ENCODE results near the gene MPEG1. TPM values are rescaled to one million over a fixed set of nuclear protein-coding genes. Genes with fewer than 3 reads are reported as not detected.

MPEG1 gene
- total and polyA plus RNA-seq, 9 of the 15 experiments (the other 6 are each of a cell fraction or from before 2014, with no cell fraction given): 0.07 TPM; not detected in 8

GRCh38 chr11:59262177-59262818, 49.6 kb upstream of the MPEG1 start:
- no peak overlapping the region for H3K4me2 ChIP-seq (ENCODE audit: insufficient read depth, low read length)
- intact Hi-C loops (cut with micrococcal nuclease) (no loop called here), in situ Hi-C loops (cut with MboI) (no loop called here)
- no peak overlapping the region for H2AFZ ChIP-seq (ENCODE audit: low read depth, low read length)
- POLR2A ChIA-PET: no interaction called here
- TF ChIP-seq ESRRA (IDR thresholded peaks at IDR 0.05; ENCODE audit: borderline replicate concordance, low read depth): no peak
- peak; percentile 91 for TF ChIP-seq ZNF24 (IDR thresholded peaks at IDR 0.05)
- TF ChIP-seq PRDM10 (IDR thresholded peaks at IDR 0.05; ENCODE audit: partially characterized antibody): no peak
- no peak overlapping the region for H3K9ac ChIP-seq (ENCODE audit: insufficient read depth in 1 of 2, low read depth in 2 of 2, low read length in 2 of 2)
- no peaks in the 10 kb centered on the region; a peak in 1 of 5 replicates for H3K4me1 ChIP-seq (replicated peaks in 1 of 2; ENCODE audit: control insufficient read depth in 2 of 2, insufficient read depth in 2 of 2, low read length in 2 of 2)
- H3K79me2 ChIP-seq (ENCODE audit: control insufficient read depth, insufficient read depth, low read length): no peaks in the 10 kb centered on the region
- no peak overlapping the region for H3K27ac ChIP-seq (ENCODE audit: extremely low read depth, low read depth, low read length)
- 0% methylated on average over 5 of the region's 7 CpGs for WGBS (ENCODE audit: insufficient coverage, low coverage, missing lambda C conversion rate)
- H3K9me3 ChIP-seq (replicated peaks; ENCODE audit: control insufficient read depth, insufficient read depth, low read depth, low read length): no peaks in the 10 kb centered on the region
- no peaks in the 10 kb centered on the region for H3K9me1 ChIP-seq (ENCODE audit: control insufficient read depth, insufficient read depth, low read length)
- CTCF ChIA-PET (ENCODE audit: low intra/inter-chr PET ratio): no interaction called here
- no TSS peak for BruUV-seq (replicated peaks)
- ATAC-seq (no peak; the same call in 2 of the 3 replicates), FAIRE-seq (no peak), DNase-seq (ENCODE audit: extremely low read depth in 1 of 4, low spot score in 3 of 4) (no peak)
- H3K4me3 ChIP-seq: no peak overlapping the region
- no peaks in the 10 kb centered on the region for H4K20me1 ChIP-seq (replicated peaks; ENCODE audit: control insufficient read depth, insufficient read depth, low read length)
- no peaks in the 10 kb centered on the region for H3K36me3 ChIP-seq (ENCODE audit: control insufficient read depth, insufficient read depth, low read length)
- H3K27me3 ChIP-seq (ENCODE audit: control insufficient read depth in 2 of 2, insufficient read depth in 2 of 2, low read length in 2 of 2): peaks cover 0 to 20% of the 10 kb centered on the region in 2 experiments; a peak in 2 of 5 replicates
